Activated naive CD8-positive, alpha-beta T cell treated with anti-CD3 and anti-CD28 coated beads, Interleukin-2, amount 50 U/mL, for 16 hours (primary cell): Measurements from ENCODE around the gene ELOVL1.

Experiments used
- DNase-seq: peaks from one replicate; pipeline ENCODE4 v3.0.0-alpha.2; 2020; ENCODE audit warnings: low read depth, low spot score

The ELOVL1 gene

GRCh38 chr1:43327549-43328292 is 40.1 kb downstream of the ELOVL1 start:
- no peak for DNase-seq

GRCh38 chr1:43325381-43325780 is 42.4 kb downstream of the ELOVL1 start:
- no peak for DNase-seq

- DNase-seq = no peak
Observed at GRCh38 chr1:43324810-43325209, 43.0 kb downstream of the ELOVL1 start.

GRCh38 chr1:43322506-43322905 is 45.3 kb downstream of the ELOVL1 start:
- no peak for DNase-seq

- no peak for DNase-seq
Observed at GRCh38 chr1:43321331-43321891, 46.4 kb downstream of the ELOVL1 start.

- DNase-seq = no peak
Observed at GRCh38 chr1:43319766-43320165, 48.0 kb downstream of the ELOVL1 start.

- DNase-seq = no peak
Observed at GRCh38 chr1:43319288-43319687, 48.5 kb downstream of the ELOVL1 start.

GRCh38 chr1:43318831-43319230 is 49.0 kb downstream of the ELOVL1 start:
- DNase-seq = no peak

GRCh38 chr1:43317817-43318471 is 49.9 kb downstream of the ELOVL1 start:
- no peak for DNase-seq

- no peak for DNase-seq
Observed at GRCh38 chr1:43316738-43317520, 50.9 kb downstream of the ELOVL1 start.

GRCh38 chr1:43315963-43316737 is 51.7 kb downstream of the ELOVL1 start:
- no peak for DNase-seq

- no peak for DNase-seq
Observed at GRCh38 chr1:43315481-43315880, 52.3 kb downstream of the ELOVL1 start.

GRCh38 chr1:43314233-43314632 is 53.6 kb downstream of the ELOVL1 start:
- no peak for DNase-seq

GRCh38 chr1:43313771-43314170 is 54.0 kb downstream of the ELOVL1 start:
- DNase-seq = no peak
